ENCODE results near the gene CCDC91. TPM values are rescaled to one million over a fixed set of nuclear protein-coding genes. Genes with fewer than 3 reads are reported as not detected.

CCDC91 gene
- total RNA-seq, 4 donors from 2014 or later, result 24.3 to 65.2 (median 34.3) TPM

DNA sequence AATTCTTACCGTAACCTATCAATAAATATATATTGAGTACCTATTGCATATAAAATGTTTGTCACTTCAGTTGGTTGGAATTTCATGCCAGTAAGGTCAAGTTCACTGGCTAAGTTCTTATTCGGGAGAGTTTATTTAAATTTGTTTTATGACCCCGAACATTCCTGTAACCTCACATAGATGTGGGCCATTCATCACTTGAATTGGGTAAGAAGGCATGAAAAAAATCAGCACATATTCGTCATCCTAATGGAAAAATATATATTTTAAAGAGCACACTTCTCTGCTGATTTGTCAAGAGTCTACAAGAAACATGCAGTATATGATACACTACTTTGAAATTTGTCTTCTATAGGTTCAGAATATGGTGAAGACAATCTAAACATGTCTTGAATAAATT is 263.4 kb downstream of the CCDC91 start:
- no peak overlapping the region for H3K4me3 ChIP-seq

DNA sequence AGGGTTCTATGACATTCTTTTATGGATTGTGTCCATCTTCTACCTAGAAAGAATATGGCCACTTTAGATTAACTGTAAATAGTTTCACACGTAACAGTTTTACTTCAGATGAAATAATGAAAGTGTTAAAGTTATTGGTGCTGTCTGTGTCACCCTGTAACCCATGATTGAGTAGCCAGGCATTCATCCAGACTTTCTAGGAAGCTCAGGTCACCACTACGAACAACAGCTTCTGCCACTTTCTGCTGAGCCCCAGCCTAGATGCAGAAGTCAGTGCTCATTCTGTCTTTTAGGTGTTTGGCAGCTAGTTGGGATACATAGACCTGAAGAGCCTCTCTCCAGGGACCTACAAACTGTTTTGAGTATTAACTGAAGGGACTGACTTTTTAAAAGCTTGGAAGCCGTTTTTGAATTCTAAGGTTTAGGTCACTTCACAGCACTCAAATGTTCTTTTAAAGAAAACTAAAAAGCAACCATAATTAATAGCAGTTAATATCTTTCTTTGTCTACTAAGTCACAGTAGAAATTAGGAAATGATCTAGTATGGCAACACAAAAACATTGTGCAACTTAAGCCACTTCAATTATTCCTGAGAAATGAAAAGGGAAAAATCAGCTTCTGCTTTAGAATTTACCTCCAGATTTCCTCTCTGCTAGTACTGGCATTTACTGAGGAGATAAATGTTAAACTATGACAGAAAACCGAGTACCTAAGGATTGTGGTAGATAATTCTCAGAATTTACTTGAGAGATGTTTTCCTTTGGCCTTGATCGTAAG is 266.9 kb downstream of the CCDC91 start:
- TF ChIP-seq, protein P1, sequence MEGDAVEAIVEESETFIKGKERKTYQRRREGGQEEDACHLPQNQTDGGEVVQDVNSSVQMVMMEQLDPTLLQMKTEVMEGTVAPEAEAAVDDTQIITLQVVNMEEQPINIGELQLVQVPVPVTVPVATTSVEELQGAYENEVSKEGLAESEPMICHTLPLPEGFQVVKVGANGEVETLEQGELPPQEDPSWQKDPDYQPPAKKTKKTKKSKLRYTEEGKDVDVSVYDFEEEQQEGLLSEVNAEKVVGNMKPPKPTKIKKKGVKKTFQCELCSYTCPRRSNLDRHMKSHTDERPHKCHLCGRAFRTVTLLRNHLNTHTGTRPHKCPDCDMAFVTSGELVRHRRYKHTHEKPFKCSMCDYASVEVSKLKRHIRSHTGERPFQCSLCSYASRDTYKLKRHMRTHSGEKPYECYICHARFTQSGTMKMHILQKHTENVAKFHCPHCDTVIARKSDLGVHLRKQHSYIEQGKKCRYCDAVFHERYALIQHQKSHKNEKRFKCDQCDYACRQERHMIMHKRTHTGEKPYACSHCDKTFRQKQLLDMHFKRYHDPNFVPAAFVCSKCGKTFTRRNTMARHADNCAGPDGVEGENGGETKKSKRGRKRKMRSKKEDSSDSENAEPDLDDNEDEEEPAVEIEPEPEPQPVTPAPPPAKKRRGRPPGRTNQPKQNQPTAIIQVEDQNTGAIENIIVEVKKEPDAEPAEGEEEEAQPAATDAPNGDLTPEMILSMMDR (IDR thresholded peaks at IDR 0.05), result no peak
- TF ChIP-seq POLR2A (IDR thresholded peaks at IDR 0.05), result no peak
- H3K27me3 ChIP-seq, result no peaks in the 10 kb centered on the region
- H3K4me1 ChIP-seq, result no peaks in the 10 kb centered on the region
- peaks cover 0 to 3% (median 0%) of the 10 kb centered on the region in 3 donors for H3K36me3 ChIP-seq
- no peaks in the 10 kb centered on the region for H3K9me3 ChIP-seq
- H3K27ac ChIP-seq, result no peak overlapping the region
- no peak overlapping the region for H3K4me3 ChIP-seq
- DNase-seq, result no peak

More for the DNA sequence above, 263.4 kb downstream of the CCDC91 start:
- Histone ChIP-seq H3K9me3 (no peaks in the 10 kb centered on the region), H3K27ac (no peak overlapping the region), H3K36me3 (no peaks in the 10 kb centered on the region), H3K27me3 (no peaks in the 10 kb centered on the region), H3K4me1 (no peaks in the 10 kb centered on the region)
- no peak for TF ChIP-seq POLR2A (IDR thresholded peaks at IDR 0.05)
- TF ChIP-seq, protein P1 (IDR thresholded peaks at IDR 0.05), result no peak
- DNase-seq, result no peak

DNA sequence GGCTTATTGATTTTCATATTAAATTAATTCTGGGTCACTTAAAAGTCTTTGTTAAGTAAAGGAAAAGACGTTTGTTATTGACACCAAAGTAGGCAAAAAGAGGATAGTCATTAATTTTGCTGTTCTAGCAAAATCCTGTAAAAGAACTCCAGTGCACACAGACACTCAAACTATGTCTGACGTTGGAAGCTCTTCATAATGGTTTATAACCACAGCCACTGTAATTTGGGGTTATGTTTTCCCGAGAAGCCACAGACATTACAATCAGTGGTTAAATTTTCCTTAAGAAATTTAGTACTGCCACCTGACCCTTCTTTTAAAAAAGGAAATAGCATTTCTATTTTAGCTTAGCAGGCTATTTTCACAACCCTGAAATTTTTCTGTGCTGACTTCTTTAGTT is 267.5 kb downstream of the CCDC91 start:
- TF ChIP-seq, protein P1 (IDR thresholded peaks at IDR 0.05), result no peak
- TF ChIP-seq POLR2A (IDR thresholded peaks at IDR 0.05), result no peak
- H3K27me3 ChIP-seq, result no peaks in the 10 kb centered on the region
- H3K4me1 ChIP-seq, result no peaks in the 10 kb centered on the region
- no peak for DNase-seq
- no peaks in the 10 kb centered on the region for H3K9me3 ChIP-seq
- peaks cover 0 to 3% (median 0%) of the 10 kb centered on the region in 3 donors for H3K36me3 ChIP-seq
- H3K27ac ChIP-seq, result no peak overlapping the region
- H3K4me3 ChIP-seq, result no peak overlapping the region

DNA sequence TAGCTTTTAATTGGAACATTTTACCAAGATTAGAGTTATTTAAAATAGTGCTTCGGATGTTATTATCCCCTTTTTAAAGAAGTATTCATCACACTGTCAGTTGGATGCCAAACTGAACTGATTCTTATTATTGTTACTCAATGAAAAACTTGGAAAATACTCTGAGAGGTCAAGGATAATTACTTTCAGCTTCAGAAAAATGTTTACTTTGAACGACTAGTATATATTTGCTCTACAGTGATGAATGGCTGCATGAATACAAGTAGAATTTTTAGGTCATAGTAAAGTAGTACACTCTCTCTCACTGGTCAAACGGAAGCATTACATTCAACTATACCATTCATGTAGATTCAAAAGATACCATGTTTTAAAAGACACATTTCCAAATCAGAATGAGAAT is 269.2 kb downstream of the CCDC91 start:
- peaks cover 0 to 8% (median 0%) of the 10 kb centered on the region in 3 donors for H3K36me3 ChIP-seq
- no peaks in the 10 kb centered on the region for H3K4me1 ChIP-seq
- TF ChIP-seq, protein P1 (IDR thresholded peaks at IDR 0.05), result no peak
- no peak for TF ChIP-seq POLR2A (IDR thresholded peaks at IDR 0.05)
- H3K9me3 ChIP-seq, result no peaks in the 10 kb centered on the region
- H3K27me3 ChIP-seq, result no peaks in the 10 kb centered on the region
- no peak for DNase-seq
- no peak overlapping the region for H3K4me3 ChIP-seq
- H3K27ac ChIP-seq, result no peak overlapping the region

DNA sequence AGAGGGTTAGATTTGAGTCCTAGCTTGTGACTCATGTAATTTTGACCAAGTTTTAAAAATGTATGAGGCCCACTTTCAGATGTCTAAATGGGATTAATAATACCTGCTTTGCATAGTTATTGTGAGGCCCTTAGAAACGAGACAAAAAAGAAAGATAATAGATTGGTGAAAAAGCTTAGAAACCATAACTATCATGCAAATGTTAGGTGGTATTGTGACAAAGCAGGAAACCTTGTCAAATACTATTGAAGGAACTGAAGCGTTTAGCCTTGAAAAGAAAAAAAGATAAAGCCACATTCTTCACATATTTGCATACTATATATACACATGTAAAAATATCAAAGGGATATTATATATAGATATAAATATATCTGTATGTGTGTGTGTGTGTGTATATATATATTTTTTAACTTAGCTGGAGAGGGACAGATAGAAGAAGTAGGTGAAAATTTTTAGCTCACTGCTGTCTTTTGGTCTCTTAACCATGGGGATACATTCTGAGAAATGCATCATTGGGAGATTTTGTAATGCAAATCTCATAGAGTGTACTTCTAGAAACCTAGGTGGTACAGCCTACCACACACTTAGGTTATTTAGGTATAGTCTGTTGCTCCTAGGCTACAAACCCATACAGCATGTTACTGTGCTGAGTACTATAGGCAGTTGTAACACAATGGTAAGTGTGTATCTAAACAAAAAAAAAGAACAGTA is 270.3 kb downstream of the CCDC91 start:
- no peak for TF ChIP-seq POLR2A (IDR thresholded peaks at IDR 0.05)
- TF ChIP-seq, protein P1 (IDR thresholded peaks at IDR 0.05), result no peak
- H3K4me3 ChIP-seq, result no peak overlapping the region
- no peak overlapping the region for H3K27ac ChIP-seq
- H3K4me1 ChIP-seq, result no peaks in the 10 kb centered on the region
- no peaks in the 10 kb centered on the region for H3K9me3 ChIP-seq
- DNase-seq, result no peak
- H3K27me3 ChIP-seq, result no peaks in the 10 kb centered on the region
- peaks cover 0 to 8% (median 0%) of the 10 kb centered on the region in 3 donors for H3K36me3 ChIP-seq

Data from Peyer's patch (tissue), 4 donors.